Activated T-cell treated with anti-CD3 and anti-CD28 coated beads, Interleukin-2, amount 50 U/mL, for 72 hours (primary cell): Measurements from ENCODE around the gene TMEM183A. TPM values are rescaled to one million over a fixed set of nuclear protein-coding genes. Genes with fewer than 3 reads are reported as not detected.

Experiments
- ATAC-seq, 2 donors: fragments of 150-1000 bp; cut with Tn5 transposase; replicated peaks in 1 of 2; 2 replicates each; pipeline ENCODE4 v1.10.0; 2021; ENCODE audit warnings: moderate library complexity in 2 of 2, mild to moderate bottlenecking in 1 of 2
- DNase-seq, 2 donors: peaks; one replicate each; pipeline ENCODE4 v3.0.0; 2021 to 2022; ENCODE audit warnings: mixed read lengths in 1 of 2
- H3K27ac Mint-ChIP-seq: one replicate; pipeline ENCODE4 v1.8.0; 2022; ENCODE audit warnings: mild to moderate bottlenecking, moderate library complexity, mixed read lengths
- H3K27me3 Mint-ChIP-seq: one replicate; pipeline ENCODE4 v1.8.0; 2022; ENCODE audit warnings: low read depth, mixed read lengths
- H3K36me3 Mint-ChIP-seq, 2 donors: one replicate each; pipeline ENCODE4 v1.8.0; 2022; ENCODE audit warnings: mixed read lengths in 2 of 2, mild to moderate bottlenecking in 1 of 2; ENCODE audit not compliant: insufficient read depth in 2 of 2
- H3K4me1 Mint-ChIP-seq: one replicate; pipeline ENCODE4 v1.8.0; 2022; ENCODE audit warnings: low read depth, mixed read lengths
- H3K4me3 Mint-ChIP-seq, 2 donors: one replicate each; pipeline ENCODE4 v1.8.0; 2022; ENCODE audit warnings: mild to moderate bottlenecking in 2 of 2, mixed read lengths in 2 of 2, moderate library complexity in 2 of 2
- H3K9me3 Mint-ChIP-seq, 2 donors: one replicate each; pipeline ENCODE4 v1.8.0; 2022; ENCODE audit warnings: mixed read lengths in 2 of 2
- total RNA-seq, 2 donors: library from RNA; stranded (reverse); gene quantifications; one replicate each; pipeline ENCODE4 v1.2.3, GENCODE V29; 2022

The TMEM183A gene
- total RNA-seq, 2 donors from 2014 or later, result 63.8 to 80.7 TPM

- Mint-ChIP-seq H3K9me3 (no peaks in the 10 kb centered on the region), H3K27me3 (no peaks in the 10 kb centered on the region), H3K36me3 (no peaks in the 10 kb centered on the region), H3K27ac (no peak overlapping the region), H3K4me1 (no peaks in the 10 kb centered on the region), H3K4me3 (no peak overlapping the region)
- no peak for ATAC-seq
- no peak for DNase-seq
Observed at GRCh38 chr1:203038217-203038741, 31.1 kb downstream of the TMEM183A start.

GRCh38 chr1:203038891-203039608 is 31.9 kb downstream of the TMEM183A start:
- Mint-ChIP-seq H3K4me3 (no peak overlapping the region), H3K9me3 (no peaks in the 10 kb centered on the region), H3K36me3 (no peaks in the 10 kb centered on the region), H3K27me3 (no peaks in the 10 kb centered on the region), H3K4me1 (no peaks in the 10 kb centered on the region), H3K27ac (no peak overlapping the region)
- peak; percentile 64 to 68 for DNase-seq
- peak; percentile 79 to 84 for ATAC-seq

DNA sequence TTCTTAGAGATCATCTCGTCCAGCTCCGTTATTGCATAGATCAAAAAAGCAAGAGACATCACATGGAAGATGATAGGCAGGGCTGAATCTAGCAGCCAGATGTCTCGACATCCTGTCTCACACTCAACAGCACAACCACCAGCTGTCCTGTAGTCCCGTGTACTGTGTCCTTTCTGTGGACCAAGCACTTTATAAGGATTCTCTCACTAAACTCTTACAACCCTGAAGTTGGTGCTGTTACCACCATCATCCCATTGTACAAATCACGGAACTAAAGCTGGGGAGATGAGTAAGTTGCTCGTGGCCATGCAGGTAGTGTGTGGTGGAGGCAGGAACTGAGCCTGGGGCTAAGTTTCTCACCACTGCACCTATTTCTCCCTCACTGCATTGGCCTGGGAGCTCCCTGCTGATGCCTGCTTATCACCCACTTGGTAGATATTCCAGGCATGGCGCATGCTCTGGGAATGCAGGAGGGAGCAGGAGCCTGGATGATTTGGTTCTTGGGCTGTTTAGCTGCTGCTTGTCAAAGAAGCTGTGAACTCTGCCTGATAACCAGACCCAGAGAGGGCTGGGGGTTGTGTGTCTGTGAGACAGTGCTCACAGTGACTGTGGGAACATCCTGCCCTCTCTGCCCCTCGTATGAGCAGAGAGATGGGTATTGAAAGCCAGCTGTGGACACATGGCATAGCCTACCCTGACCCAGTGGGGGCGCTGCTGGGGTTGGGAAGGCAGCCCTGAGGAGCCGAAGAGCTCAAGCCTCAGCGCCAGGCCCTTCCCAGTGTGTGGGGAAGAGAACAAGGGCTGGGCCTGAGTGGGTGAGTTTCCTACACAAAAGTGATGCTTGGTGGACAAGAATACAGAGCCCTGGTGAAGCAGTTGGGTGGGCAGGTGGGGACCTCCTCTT is 32.7 kb downstream of the TMEM183A start:
- DNase-seq, result no peak

GRCh38 chr1:203040513-203041275 is 33.5 kb downstream of the TMEM183A start:
- H3K4me1 Mint-ChIP-seq, result no peaks in the 10 kb centered on the region
- H3K9me3 Mint-ChIP-seq, result no peaks in the 10 kb centered on the region
- no peak for ATAC-seq
- no peak for DNase-seq
- no peak overlapping the region for H3K27ac Mint-ChIP-seq
- H3K4me3 Mint-ChIP-seq, result no peak overlapping the region
- no peaks in the 10 kb centered on the region for H3K27me3 Mint-ChIP-seq
- no peaks in the 10 kb centered on the region for H3K36me3 Mint-ChIP-seq

More for the DNA sequence above, 32.7 kb downstream of the TMEM183A start:
- Mint-ChIP-seq H3K4me1 (no peaks in the 10 kb centered on the region), H3K27me3 (no peaks in the 10 kb centered on the region), H3K36me3 (no peaks in the 10 kb centered on the region), H3K9me3 (no peaks in the 10 kb centered on the region), H3K4me3 (no peak overlapping the region), H3K27ac (no peak overlapping the region)
- ATAC-seq, result no peak

DNA sequence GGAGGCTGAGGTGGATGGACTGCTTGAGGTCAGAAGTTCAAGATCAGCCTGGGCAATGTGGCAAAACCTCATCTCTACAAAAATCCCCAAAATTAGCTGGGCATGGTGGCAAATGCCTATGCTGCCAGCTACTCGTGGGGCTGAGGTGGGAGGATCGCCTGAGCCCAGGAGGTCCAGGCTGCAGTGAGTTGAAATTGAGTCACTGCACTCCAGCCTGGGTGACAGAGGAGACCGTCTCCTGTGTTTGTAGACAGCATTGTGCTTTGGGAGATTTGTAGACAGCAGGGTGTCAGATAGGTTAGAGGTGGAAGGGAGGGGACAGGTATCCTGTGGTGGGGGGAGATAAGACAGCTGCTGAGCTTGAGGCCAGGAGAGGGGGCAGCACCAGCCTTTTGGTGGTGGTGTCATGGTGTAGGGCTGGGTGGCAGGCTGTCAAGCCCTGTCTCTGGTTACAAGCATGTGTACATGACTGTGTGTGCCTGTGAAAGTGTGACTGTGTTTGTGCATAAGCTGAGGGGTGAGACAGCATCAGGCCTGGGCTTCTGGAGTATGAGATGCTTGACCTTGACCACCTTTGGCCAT is 34.3 kb downstream of the TMEM183A start:
- no peaks in the 10 kb centered on the region for H3K36me3 Mint-ChIP-seq
- H3K27me3 Mint-ChIP-seq, result no peaks in the 10 kb centered on the region
- H3K9me3 Mint-ChIP-seq, result no peaks in the 10 kb centered on the region
- no peak overlapping the region for H3K4me3 Mint-ChIP-seq
- no peak overlapping the region for H3K27ac Mint-ChIP-seq
- ATAC-seq (no peak), DNase-seq (no peak)
- no peaks in the 10 kb centered on the region for H3K4me1 Mint-ChIP-seq

DNA sequence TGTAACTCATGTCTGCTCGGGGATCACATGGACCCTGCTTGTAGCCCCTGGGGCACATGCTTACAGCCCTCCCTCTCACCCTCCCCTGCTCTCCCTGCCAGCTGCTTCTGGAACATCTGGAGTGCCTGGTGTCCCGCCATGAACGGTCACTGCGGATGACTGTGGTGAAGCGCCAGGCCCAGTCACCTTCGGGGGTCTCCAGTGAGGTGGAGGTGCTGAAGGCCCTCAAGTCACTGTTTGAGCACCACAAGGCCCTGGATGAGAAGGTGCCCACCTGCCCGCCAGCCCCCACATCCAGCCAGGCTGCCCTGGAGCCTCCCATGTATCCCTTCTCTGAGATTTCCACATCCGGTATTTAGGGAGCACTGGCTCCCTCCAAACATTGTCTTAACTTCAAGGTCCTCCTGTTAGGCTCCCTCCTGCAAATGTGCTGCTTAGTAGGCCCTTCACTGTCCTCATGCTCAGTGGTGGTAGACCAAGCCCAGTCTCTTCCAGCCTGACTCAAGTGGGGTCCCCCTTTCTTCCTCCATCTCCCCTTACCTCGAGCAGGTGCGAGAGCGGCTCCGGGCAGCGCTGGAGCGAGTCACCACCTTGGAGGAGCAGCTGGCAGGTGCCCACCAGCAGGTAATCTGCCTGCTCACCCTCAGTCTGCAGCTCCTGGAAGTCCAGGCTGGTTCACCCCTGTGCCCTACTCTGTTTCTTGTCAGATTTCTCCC is 36.8 kb downstream of the TMEM183A start:
- H3K9me3 Mint-ChIP-seq, result no peaks in the 10 kb centered on the region
- H3K36me3 Mint-ChIP-seq, result no peaks in the 10 kb centered on the region
- H3K4me1 Mint-ChIP-seq, result no peaks in the 10 kb centered on the region
- no peaks in the 10 kb centered on the region for H3K27me3 Mint-ChIP-seq
- no peak for ATAC-seq
- H3K4me3 Mint-ChIP-seq, result no peak overlapping the region
- H3K27ac Mint-ChIP-seq, result no peak overlapping the region
- DNase-seq, result no peak

- H3K27me3 Mint-ChIP-seq, result no peaks in the 10 kb centered on the region
- H3K27ac Mint-ChIP-seq, result no peak overlapping the region
- no peaks in the 10 kb centered on the region for H3K36me3 Mint-ChIP-seq
- ATAC-seq (no peak), DNase-seq (no peak)
- H3K4me1 Mint-ChIP-seq, result no peaks in the 10 kb centered on the region
- H3K9me3 Mint-ChIP-seq, result no peaks in the 10 kb centered on the region
- no peak overlapping the region for H3K4me3 Mint-ChIP-seq
Observed at GRCh38 chr1:203044546-203045250, 37.5 kb downstream of the TMEM183A start.

- no peaks in the 10 kb centered on the region for H3K4me1 Mint-ChIP-seq
- ATAC-seq, result no peak
- H3K36me3 Mint-ChIP-seq, result no peaks in the 10 kb centered on the region
Observed at GRCh38 chr1:203045336-203045735, 38.2 kb downstream of the TMEM183A start.

GRCh38 chr1:203045821-203046594 is 38.8 kb downstream of the TMEM183A start:
- no peak for ATAC-seq
- no peak overlapping the region for H3K4me3 Mint-ChIP-seq
- H3K4me1 Mint-ChIP-seq, result no peaks in the 10 kb centered on the region
- no peak overlapping the region for H3K27ac Mint-ChIP-seq
- no peaks in the 10 kb centered on the region for H3K36me3 Mint-ChIP-seq
- H3K27me3 Mint-ChIP-seq, result no peaks in the 10 kb centered on the region
- DNase-seq, result no peak
- no peaks in the 10 kb centered on the region for H3K9me3 Mint-ChIP-seq

More at GRCh38 chr1:203045336-203045735, 38.2 kb downstream of the TMEM183A start:
- no peaks in the 10 kb centered on the region for H3K9me3 Mint-ChIP-seq
- H3K27me3 Mint-ChIP-seq, result no peaks in the 10 kb centered on the region
- no peak overlapping the region for H3K27ac Mint-ChIP-seq
- no peak overlapping the region for H3K4me3 Mint-ChIP-seq
- no peak for DNase-seq

GRCh38 chr1:203046984-203047630 is 39.9 kb downstream of the TMEM183A start:
- no peaks in the 10 kb centered on the region for H3K36me3 Mint-ChIP-seq
- H3K4me3 Mint-ChIP-seq, result no peak overlapping the region
- no peak for ATAC-seq

GRCh38 chr1:203048086-203048485 is 40.9 kb downstream of the TMEM183A start:
- no peak for ATAC-seq
- H3K9me3 Mint-ChIP-seq, result no peaks in the 10 kb centered on the region
- H3K36me3 Mint-ChIP-seq, result no peaks in the 10 kb centered on the region
- no peak overlapping the region for H3K4me3 Mint-ChIP-seq
- no peaks in the 10 kb centered on the region for H3K4me1 Mint-ChIP-seq
- H3K27ac Mint-ChIP-seq, result no peak overlapping the region
- no peak for DNase-seq
- no peaks in the 10 kb centered on the region for H3K27me3 Mint-ChIP-seq

More at GRCh38 chr1:203046984-203047630, 39.9 kb downstream of the TMEM183A start:
- no peak for DNase-seq
- H3K9me3 Mint-ChIP-seq, result no peaks in the 10 kb centered on the region
- H3K27me3 Mint-ChIP-seq, result no peaks in the 10 kb centered on the region
- no peaks in the 10 kb centered on the region for H3K4me1 Mint-ChIP-seq
- H3K27ac Mint-ChIP-seq, result no peak overlapping the region
